ENCODE data around the gene TTLL10. TPM values are rescaled to one million over a fixed set of nuclear protein-coding genes. Genes with fewer than 3 reads are reported as not detected.
A peak's percentile ranks its signal among the peaks of the same experiment; 100 is the strongest.
"Not testable (repeated sequence)": the region's sequence is repeated elsewhere in the genome, so short reads cannot be mapped to it uniquely, and the experiment has no call there.

Gene TTLL10
- total RNA-seq, 1 donor from 2014 or later, result 0.16 TPM

GRCh38 chr1:1141911-1142250, 31.8 kb upstream of the TTLL10 start:
- Mint-ChIP-seq H3K27ac (no peak overlapping the region), H3K27me3 (no peaks in the 10 kb centered on the region), H3K36me3 (ENCODE audit: low read depth) (no peaks in the 10 kb centered on the region), H3K4me3 (no peak overlapping the region), H3K4me1 (peaks cover 49% of the 10 kb centered on the region), H3K9me3 (no peaks in the 10 kb centered on the region)
- ATAC-seq (ENCODE audit: low read depth), result no peak
- CTCF ChIA-PET, result no interaction called here
- intact Hi-C loops (cut with micrococcal nuclease), result loop anchor here (5.0 kb wide), 1 partner anchor 90 kb away; the partner anchor contains the start of genes B3GALT6 and SDF4
- TF ChIP-seq CTCF (IDR thresholded peaks at IDR 0.05), result no peak
- POLR2A ChIA-PET, result no interaction called here
- no peak for DNase-seq

DNA sequence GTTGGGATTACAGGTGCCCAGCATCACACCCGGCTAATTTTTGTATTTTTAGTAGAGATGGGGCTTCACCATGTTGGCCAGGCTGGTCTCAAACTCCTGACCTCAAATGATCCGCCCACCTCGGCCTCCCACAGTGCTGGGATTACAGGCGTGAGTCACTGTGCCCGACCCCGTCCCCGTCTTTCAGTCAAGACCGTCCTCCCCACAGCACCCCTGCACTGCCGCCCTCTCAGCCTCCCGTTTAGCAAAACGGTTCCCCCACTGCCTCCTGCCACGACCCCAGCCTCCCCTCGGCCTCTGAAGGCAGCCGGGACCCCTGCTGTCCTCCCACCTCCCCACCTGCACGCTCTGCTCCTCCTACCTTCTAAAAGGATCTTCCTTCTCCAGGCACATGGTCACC, 31.3 kb upstream of the TTLL10 start:
- peak overlapping the region; percentile 65 for H3K27ac Mint-ChIP-seq
- H3K27me3 Mint-ChIP-seq; CTCF ChIA-PET; H3K4me3 Mint-ChIP-seq; POLR2A ChIA-PET; H3K36me3 Mint-ChIP-seq (ENCODE audit: low read depth); DNase-seq; ATAC-seq (ENCODE audit: low read depth); H3K9me3 Mint-ChIP-seq: not testable (repeated sequence)
- H3K4me1 Mint-ChIP-seq, result peaks cover 48% of the 10 kb centered on the region
- intact Hi-C loops (cut with micrococcal nuclease), result loop anchor here (5.0 kb wide), 1 partner anchor 90 kb away; the partner anchor contains the start of genes B3GALT6 and SDF4

DNA sequence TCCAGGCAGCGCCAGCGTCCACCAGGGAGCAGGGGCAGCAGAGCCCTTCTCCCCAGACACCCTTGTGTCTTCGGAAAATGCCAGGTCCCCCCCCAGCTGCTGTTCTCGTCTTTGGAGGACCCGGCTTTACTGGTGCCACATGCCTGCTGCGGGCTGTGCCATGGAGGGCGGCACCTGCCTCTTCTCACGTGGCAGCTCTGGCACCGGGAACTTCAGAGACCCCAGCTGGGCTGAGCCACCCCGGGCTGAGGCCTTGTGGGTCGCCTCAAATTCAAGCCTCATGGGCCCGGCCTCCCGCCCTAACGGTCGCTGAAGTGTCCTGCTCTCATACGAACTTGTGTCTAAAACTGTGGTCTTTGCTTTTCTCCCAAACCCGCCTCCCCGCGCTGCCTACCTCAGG, 30.8 kb upstream of the TTLL10 start:
- Mint-ChIP-seq H3K4me1 (peaks cover 44% of the 10 kb centered on the region), H3K9me3 (no peaks in the 10 kb centered on the region), H3K27me3 (no peaks in the 10 kb centered on the region), H3K36me3 (ENCODE audit: low read depth) (no peaks in the 10 kb centered on the region), H3K27ac (peak overlapping the region; percentile 65), H3K4me3 (no peak overlapping the region)
- TF ChIP-seq CTCF (IDR thresholded peaks at IDR 0.05), result no peak
- ATAC-seq (ENCODE audit: low read depth), result no peak
- POLR2A ChIA-PET, result interaction anchor here (0.6 to 2.0 kb wide), 2 partner anchors 15 to 741 kb away, joined by 4 to 9 read pairs; no protein-coding TSS in a partner anchor
- intact Hi-C loops (cut with micrococcal nuclease), result loop anchor here (5.0 kb wide), 1 partner anchor 89 kb away; the partner anchor contains the start of genes B3GALT6 and SDF4
- CTCF ChIA-PET, result no interaction called here
- no peak for DNase-seq

GRCh38 chr1:1143636-1144035, 30.0 kb upstream of the TTLL10 start:
- Mint-ChIP-seq H3K9me3 (no peaks in the 10 kb centered on the region), H3K4me3 (peak overlapping the region; percentile 41), H3K27me3 (no peaks in the 10 kb centered on the region), H3K4me1 (peaks cover 36% of the 10 kb centered on the region), H3K27ac (peak overlapping the region; percentile 93), H3K36me3 (ENCODE audit: low read depth) (no peaks in the 10 kb centered on the region)
- ChIA-PET CTCF (no interaction called here), POLR2A (interaction anchor here (1.5 to 2.0 kb wide), 3 partner anchors 14 to 63 kb away, joined by 4 to 9 read pairs (median 6); no protein-coding TSS in a partner anchor)
- ATAC-seq (ENCODE audit: low read depth), result no peak
- TF ChIP-seq CTCF (IDR thresholded peaks at IDR 0.05), result no peak
- intact Hi-C loops (cut with micrococcal nuclease), result loop anchor here (1.0 to 5.0 kb wide), 5 partner anchors 7 to 89 kb away; partner anchors contain the start of genes B3GALT6 and SDF4
- no peak for DNase-seq

DNA sequence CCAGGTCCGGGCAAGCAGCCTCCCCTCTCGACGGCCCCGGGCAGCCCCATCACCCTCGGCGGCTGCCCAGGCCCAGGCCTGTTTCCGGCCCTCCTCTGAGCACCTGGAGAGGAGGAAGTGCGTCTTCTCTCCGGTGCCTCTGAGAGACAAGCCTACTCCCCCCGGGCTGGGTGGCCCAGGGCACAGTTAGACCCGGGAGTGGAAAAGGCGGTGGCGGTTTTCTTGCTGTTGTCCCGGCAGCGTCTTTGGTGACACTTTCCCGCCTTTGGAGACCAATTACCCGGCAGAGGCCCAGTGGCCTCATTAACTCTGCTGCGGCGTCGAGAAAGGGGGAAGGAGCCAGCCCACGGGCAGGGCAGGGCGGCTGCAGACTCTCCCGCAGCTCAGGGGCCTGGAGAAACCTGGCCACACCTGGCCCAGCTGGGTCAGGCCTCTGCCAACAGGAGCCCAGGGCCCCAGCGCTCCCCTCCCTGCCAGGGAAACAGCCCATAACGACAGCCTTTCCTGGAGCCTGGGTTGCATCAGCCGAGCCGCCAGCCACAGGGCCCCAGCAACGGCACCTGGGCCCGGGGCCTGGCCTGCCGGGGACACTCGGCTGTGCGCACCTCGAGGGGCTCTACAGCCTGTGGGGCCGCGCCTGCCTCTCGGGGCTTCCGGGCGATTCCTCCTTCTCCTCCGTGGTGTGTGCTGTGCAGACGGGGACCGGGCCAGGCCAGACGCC, 29.4 kb upstream of the TTLL10 start:
- peaks cover 33% of the 10 kb centered on the region for H3K4me1 Mint-ChIP-seq
- no peaks in the 10 kb centered on the region for H3K36me3 Mint-ChIP-seq (ENCODE audit: low read depth)
- DNase-seq, result peak; percentile 71
- intact Hi-C loops (cut with micrococcal nuclease), result loop anchor here (1.0 to 5.0 kb wide), 5 partner anchors 8 to 88 kb away; partner anchors contain the start of genes B3GALT6 and SDF4
- H3K4me3 Mint-ChIP-seq, result peak overlapping the region; percentile 41
- no peaks in the 10 kb centered on the region for H3K9me3 Mint-ChIP-seq
- ATAC-seq (ENCODE audit: low read depth), result peak; percentile 97
- H3K27me3 Mint-ChIP-seq, result no peaks in the 10 kb centered on the region
- CTCF ChIA-PET, result no interaction called here
- POLR2A ChIA-PET, result interaction anchor here (0.6 to 2.0 kb wide), 6 partner anchors 8 to 747 kb away, joined by 3 to 9 read pairs (median 4); partner anchors contain the start of gene GNB1
- TF ChIP-seq CTCF (IDR thresholded peaks at IDR 0.05), result no peak
- peak overlapping the region; percentile 93 for H3K27ac Mint-ChIP-seq
